ENCODE data around the gene TMEM263. TPM values are rescaled to one million over a fixed set of nuclear protein-coding genes. Genes with fewer than 3 reads are reported as not detected.

TMEM263 gene
- total and polyA plus RNA-seq, 9 of the 15 experiments (the other 6 are each of a cell fraction or from before 2014, with no cell fraction given): 12.6 to 36.7 (median 24.4) TPM

DNA sequence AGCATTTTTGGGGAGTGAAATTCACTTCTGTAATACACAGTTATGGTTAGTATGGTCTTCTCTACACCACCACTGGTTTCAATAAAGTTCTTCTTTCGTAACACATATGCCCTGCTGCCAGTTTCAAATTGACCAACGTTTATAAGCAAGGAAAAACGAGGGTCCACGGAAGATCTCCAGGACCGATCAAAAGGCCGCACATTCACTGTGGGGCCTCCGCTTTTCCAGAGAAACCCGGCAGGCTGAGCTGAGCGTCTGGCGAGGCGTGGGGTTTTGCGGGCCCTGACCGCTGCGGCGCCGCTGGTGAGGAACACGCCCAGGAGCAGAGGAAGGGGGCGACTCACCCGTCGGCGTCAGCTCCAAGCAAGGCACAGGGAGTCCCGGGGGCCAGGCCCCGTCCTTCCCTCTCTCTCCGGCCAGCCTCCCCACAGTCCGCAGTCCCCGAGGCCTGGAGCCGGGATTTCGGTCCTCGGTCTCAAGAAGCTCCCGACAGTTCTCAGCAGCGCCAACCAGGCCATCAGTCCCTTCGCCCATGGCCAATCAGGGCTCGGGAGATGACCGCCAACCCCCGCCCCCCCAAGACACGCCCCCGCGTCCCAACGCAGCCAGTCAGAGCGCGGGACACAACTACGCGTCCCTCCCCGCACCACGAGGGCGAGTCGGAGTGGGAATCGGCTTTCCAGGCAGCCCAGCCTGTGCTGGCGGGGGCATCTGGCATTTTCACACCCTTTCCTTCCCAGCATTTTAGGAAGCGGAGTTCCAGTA is 31.1 kb downstream of the TMEM263 start, which contains the start of gene MTERF2 (continued):
- TF ChIP-seq, protein P1, sequence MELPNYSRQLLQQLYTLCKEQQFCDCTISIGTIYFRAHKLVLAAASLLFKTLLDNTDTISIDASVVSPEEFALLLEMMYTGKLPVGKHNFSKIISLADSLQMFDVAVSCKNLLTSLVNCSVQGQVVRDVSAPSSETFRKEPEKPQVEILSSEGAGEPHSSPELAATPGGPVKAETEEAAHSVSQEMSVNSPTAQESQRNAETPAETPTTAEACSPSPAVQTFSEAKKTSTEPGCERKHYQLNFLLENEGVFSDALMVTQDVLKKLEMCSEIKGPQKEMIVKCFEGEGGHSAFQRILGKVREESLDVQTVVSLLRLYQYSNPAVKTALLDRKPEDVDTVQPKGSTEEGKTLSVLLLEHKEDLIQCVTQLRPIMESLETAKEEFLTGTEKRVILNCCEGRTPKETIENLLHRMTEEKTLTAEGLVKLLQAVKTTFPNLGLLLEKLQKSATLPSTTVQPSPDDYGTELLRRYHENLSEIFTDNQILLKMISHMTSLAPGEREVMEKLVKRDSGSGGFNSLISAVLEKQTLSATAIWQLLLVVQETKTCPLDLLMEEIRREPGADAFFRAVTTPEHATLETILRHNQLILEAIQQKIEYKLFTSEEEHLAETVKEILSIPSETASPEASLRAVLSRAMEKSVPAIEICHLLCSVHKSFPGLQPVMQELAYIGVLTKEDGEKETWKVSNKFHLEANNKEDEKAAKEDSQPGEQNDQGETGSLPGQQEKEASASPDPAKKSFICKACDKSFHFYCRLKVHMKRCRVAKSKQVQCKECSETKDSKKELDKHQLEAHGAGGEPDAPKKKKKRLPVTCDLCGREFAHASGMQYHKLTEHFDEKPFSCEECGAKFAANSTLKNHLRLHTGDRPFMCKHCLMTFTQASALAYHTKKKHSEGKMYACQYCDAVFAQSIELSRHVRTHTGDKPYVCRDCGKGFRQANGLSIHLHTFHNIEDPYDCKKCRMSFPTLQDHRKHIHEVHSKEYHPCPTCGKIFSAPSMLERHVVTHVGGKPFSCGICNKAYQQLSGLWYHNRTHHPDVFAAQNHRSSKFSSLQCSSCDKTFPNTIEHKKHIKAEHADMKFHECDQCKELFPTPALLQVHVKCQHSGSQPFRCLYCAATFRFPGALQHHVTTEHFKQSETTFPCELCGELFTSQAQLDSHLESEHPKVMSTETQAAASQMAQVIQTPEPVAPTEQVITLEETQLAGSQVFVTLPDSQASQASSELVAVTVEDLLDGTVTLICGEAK (IDR thresholded peaks at IDR 0.05): peak; percentile 90
- TF ChIP-seq, protein P1 (CRISPR knock-in tag; IDR thresholded peaks at IDR 0.05): peak; percentile 62; the same call in 1 of the 2 replicates
- TF ChIP-seq CC2D1A (IDR thresholded peaks at IDR 0.05) (peak; percentile 42; the same call in 1 of the 2 replicates), MITF (IDR thresholded peaks at IDR 0.05) (0 out of 2 replicates have a peak, but pooled peaks have one; percentile 22), HDAC3 (IDR thresholded peaks at IDR 0.05; ENCODE audit: borderline replicate concordance, partially characterized antibody) (no peak), SMC3 (conservative IDR thresholded peaks at IDR 0.05; ENCODE audit: insufficient read depth, low read depth, low read length) (no peak), ZNF589 (CRISPR knock-in tag; IDR thresholded peaks at IDR 0.05; ENCODE audit: low read depth) (no peak), NFRKB (IDR thresholded peaks at IDR 0.05; ENCODE audit: low read depth) (no peak), PURB (CRISPR knock-in tag; IDR thresholded peaks at IDR 0.05; ENCODE audit: low read depth) (no peak), ZNF140 (CRISPR knock-in tag; IDR thresholded peaks at IDR 0.05) (no peak)
